ENCODE measurements around the gene NAA35. TPM values are rescaled to one million over a fixed set of nuclear protein-coding genes. Genes with fewer than 3 reads are reported as not detected.

The NAA35 gene
- total and polyA plus RNA-seq, 7 donors = 13.7 to 36.8 (median 25.0) TPM

GRCh38 chr9:85984457-85984856 is 43.5 kb downstream of the NAA35 start:
- no peak for DNase-seq
- H3K4me1 ChIP-seq = no peaks in the 10 kb centered on the region
- no peak for ATAC-seq
- no peaks in the 10 kb centered on the region for H3K9me3 ChIP-seq
- intact Hi-C loops (cut with DNase I) = no loop called here
- no peak overlapping the region for H3K27ac ChIP-seq
- no peaks in the 10 kb centered on the region for H3K27me3 ChIP-seq (ENCODE audit: insufficient read depth in 3 of 3, low read length in 2 of 3)
- H3K4me3 ChIP-seq = no peak overlapping the region
- peaks cover 6 to 68% of the 10 kb centered on the region in 2 donors for H3K36me3 ChIP-seq (ENCODE audit: insufficient read depth in 1 of 2, low read depth in 1 of 2)
- TF ChIP-seq CTCF (IDR thresholded peaks at IDR 0.05) = no peak
- WGBS, 3 donors = 95 to 100% (median 96%) methylated on average over 2 of the region's 2 CpGs

GRCh38 chr9:85987236-85987635 is 46.3 kb downstream of the NAA35 start:
- Histone ChIP-seq H3K27me3 (ENCODE audit: insufficient read depth in 3 of 3, low read length in 2 of 3) (no peaks in the 10 kb centered on the region), H3K27ac (no peak overlapping the region), H3K9me3 (no peaks in the 10 kb centered on the region), H3K4me1 (no peaks in the 10 kb centered on the region), H3K4me3 (no peak overlapping the region), H3K36me3 (ENCODE audit: insufficient read depth in 1 of 2, low read depth in 1 of 2) (peaks cover 6 to 50% of the 10 kb centered on the region in 2 donors)
- no peak for ATAC-seq
- intact Hi-C loops (cut with DNase I) = no loop called here
- 53 to 65% (median 64%) methylated on average over 3 of the region's 3 CpGs for WGBS, 3 donors
- DNase-seq = no peak
- TF ChIP-seq CTCF (IDR thresholded peaks at IDR 0.05) = no peak

GRCh38 chr9:85994191-85994590 is 53.2 kb downstream of the NAA35 start:
- no peaks in the 10 kb centered on the region for H3K4me1 ChIP-seq
- no peak for DNase-seq
- H3K27ac ChIP-seq = no peak overlapping the region
- H3K27me3 ChIP-seq (ENCODE audit: insufficient read depth in 3 of 3, low read length in 2 of 3) = no peaks in the 10 kb centered on the region
- ATAC-seq = no peak
- WGBS, 3 donors = 74 to 97% (median 80%) methylated on average over 2 of the region's 2 CpGs
- peaks cover 4 to 47% of the 10 kb centered on the region in 2 donors for H3K36me3 ChIP-seq (ENCODE audit: insufficient read depth in 1 of 2, low read depth in 1 of 2)
- H3K9me3 ChIP-seq = no peaks in the 10 kb centered on the region
- intact Hi-C loops (cut with DNase I) = no loop called here
- TF ChIP-seq CTCF (IDR thresholded peaks at IDR 0.05) = no peak
- H3K4me3 ChIP-seq = no peak overlapping the region

GRCh38 chr9:85995097-85995496 is 54.2 kb downstream of the NAA35 start:
- no peak for ATAC-seq
- Histone ChIP-seq H3K9me3 (no peaks in the 10 kb centered on the region), H3K36me3 (ENCODE audit: insufficient read depth in 1 of 2, low read depth in 1 of 2) (peaks cover 4 to 47% of the 10 kb centered on the region in 2 donors), H3K4me1 (no peaks in the 10 kb centered on the region), H3K4me3 (no peak overlapping the region), H3K27me3 (ENCODE audit: insufficient read depth in 3 of 3, low read length in 2 of 3) (no peaks in the 10 kb centered on the region), H3K27ac (no peak overlapping the region)
- no peak for TF ChIP-seq CTCF (IDR thresholded peaks at IDR 0.05)
- intact Hi-C loops (cut with DNase I) = no loop called here
- no peak for DNase-seq

GRCh38 chr9:85995599-85995998 is 54.7 kb downstream of the NAA35 start:
- H3K4me3 ChIP-seq = no peak overlapping the region
- intact Hi-C loops (cut with DNase I) = no loop called here
- TF ChIP-seq CTCF (IDR thresholded peaks at IDR 0.05) = no peak

More at GRCh38 chr9:85995599-85995998, 54.7 kb downstream of the NAA35 start:
- WGBS, 3 donors = 98% methylated on average over 1 of the region's 1 CpG
- H3K4me1 ChIP-seq = no peaks in the 10 kb centered on the region
- H3K36me3 ChIP-seq (ENCODE audit: insufficient read depth in 1 of 2, low read depth in 1 of 2) = peaks cover 4 to 47% of the 10 kb centered on the region in 2 donors
- H3K9me3 ChIP-seq = no peaks in the 10 kb centered on the region
- no peak for DNase-seq
- no peak for ATAC-seq
- no peaks in the 10 kb centered on the region for H3K27me3 ChIP-seq (ENCODE audit: insufficient read depth in 3 of 3, low read length in 2 of 3)
- no peak overlapping the region for H3K27ac ChIP-seq
